SU-DHL-6 (cell line): ENCODE results near the gene MARVELD2.

ENCODE experiments used
- H2AFZ ChIP-seq: fragments of 200-600 bp; sonication (generic); 2 replicates; pipeline ENCODE4 v1.6.1; 2014; ENCODE audit warnings: low read depth, mild to moderate bottlenecking, moderate library complexity, mixed read lengths, antibody characterized with exemption, low read length; ENCODE audit not compliant: severe bottlenecking
- H3F3A ChIP-seq: fragments of 200-600 bp; shearing (Covaris generic); 2 replicates; pipeline ENCODE4 v1.6.0; 2016; ENCODE audit warnings: antibody characterized with exemption, mild to moderate bottlenecking; ENCODE audit not compliant: insufficient read depth
- H3K27ac ChIP-seq: fragments of 200-600 bp; sonication (generic); 2 replicates; pipeline ENCODE4 v1.5.1; 2016; ENCODE audit warnings: low read depth, mild to moderate bottlenecking, low read length, moderate library complexity, mixed read lengths
- H3K27me3 ChIP-seq: fragments of 200-600 bp; sonication (generic), shearing (Covaris generic); 2 replicates; pipeline ENCODE4 v1.6.0; 2014; ENCODE audit warnings: mild to moderate bottlenecking, low read length
- H3K36me3 ChIP-seq: fragments of 200-600 bp; sonication (generic); 2 replicates; pipeline ENCODE4 v1.6.1; 2014; ENCODE audit warnings: mild to moderate bottlenecking, low read length, mixed read lengths
- H3K4me2 ChIP-seq: fragments of 300-600, 200-600 bp; shearing (Covaris generic), sonication (generic); 2 replicates; pipeline ENCODE4 v1.6.0; 2014; ENCODE audit warnings: low read length, low read depth, mild to moderate bottlenecking; ENCODE audit not compliant: poor library complexity, severe bottlenecking
- H3K4me3 ChIP-seq: fragments of 200-600 bp; sonication (generic); 2 replicates; pipeline ENCODE4 v1.5.1; 2014; ENCODE audit warnings: antibody characterized with exemption, low read length, mild to moderate bottlenecking, mixed read lengths; ENCODE audit not compliant: insufficient read depth, poor library complexity, severe bottlenecking
- H3K79me2 ChIP-seq: fragments of 200-600 bp; sonication (generic); 2 replicates; pipeline ENCODE4 v1.6.1; 2014; ENCODE audit warnings: mild to moderate bottlenecking, low read length, moderate library complexity; ENCODE audit not compliant: insufficient read depth
- H3K9ac ChIP-seq: fragments of 200-600 bp; sonication (generic); 2 replicates; pipeline ENCODE4 v1.7.0; 2014; ENCODE audit warnings: mild to moderate bottlenecking, low read length
- H3K9me2 ChIP-seq: fragments of 200-600 bp; sonication (generic); replicated peaks from 2 replicates; pipeline ENCODE4 v1.6.1; 2014; ENCODE audit warnings: low read length; ENCODE audit not compliant: insufficient read depth
- H3K9me3 ChIP-seq: fragments of 200-600 bp; sonication (generic); 2 replicates; pipeline ENCODE4 v1.6.1; 2014; ENCODE audit warnings: low read length, mixed read lengths; ENCODE audit not compliant: insufficient read depth
- H4K20me1 ChIP-seq: fragments of 200-600 bp; sonication (generic); 2 replicates; pipeline ENCODE4 v1.6.1; 2014; ENCODE audit warnings: low read depth, mild to moderate bottlenecking, antibody characterized with exemption, low read length, moderate library complexity, mixed read lengths
- EZH2phosphoT487 ChIP-seq: fragments of 200-600 bp; sonication (generic), shearing (Covaris generic); conservative IDR thresholded peaks from 2 replicates; pipeline ENCODE4 v1.6.1; 2018; ENCODE audit warnings: mild to moderate bottlenecking, antibody characterized with exemption, low read length, moderate library complexity, mixed read lengths
- TF ChIP-seq, protein P1 (sequence below): fragments of 200-600 bp; sonication (generic); IDR thresholded peaks from one replicate; pipeline ENCODE4 v1.5.1; 2017; ENCODE audit warnings: antibody characterized with exemption, mild to moderate bottlenecking, low read length, moderate library complexity; ENCODE audit not compliant: insufficient read depth, poor library complexity, severe bottlenecking

MARVELD2 gene

DNA sequence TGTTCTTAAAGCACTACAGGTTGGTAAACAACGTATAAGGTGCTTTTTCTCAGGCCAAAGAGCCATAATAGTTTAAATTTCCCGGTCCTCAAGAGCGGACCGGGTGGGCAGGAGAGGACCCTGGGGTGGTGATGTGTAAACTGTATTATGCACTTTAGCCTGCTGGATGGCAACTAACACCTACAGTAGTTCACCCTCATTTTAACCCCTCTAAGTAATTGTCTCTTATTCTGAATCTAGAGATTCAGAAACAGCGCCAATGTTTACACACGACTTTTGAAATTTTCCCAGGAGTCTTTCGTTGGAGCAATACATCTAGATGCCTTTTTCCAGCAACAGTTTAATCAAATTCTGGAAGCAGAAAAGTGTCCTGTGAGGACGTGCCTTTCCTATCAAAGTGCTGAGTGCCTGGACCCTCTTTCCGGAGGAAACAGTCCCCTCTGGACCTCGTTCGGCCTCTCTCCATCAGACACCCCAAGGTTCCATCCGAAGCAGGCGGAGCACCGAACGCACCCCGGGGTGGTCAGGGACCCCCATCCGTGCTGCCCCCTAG is 77.0 kb downstream of the MARVELD2 start:
- TF ChIP-seq EZH2phosphoT487 = no peak
- TF ChIP-seq, protein P1, sequence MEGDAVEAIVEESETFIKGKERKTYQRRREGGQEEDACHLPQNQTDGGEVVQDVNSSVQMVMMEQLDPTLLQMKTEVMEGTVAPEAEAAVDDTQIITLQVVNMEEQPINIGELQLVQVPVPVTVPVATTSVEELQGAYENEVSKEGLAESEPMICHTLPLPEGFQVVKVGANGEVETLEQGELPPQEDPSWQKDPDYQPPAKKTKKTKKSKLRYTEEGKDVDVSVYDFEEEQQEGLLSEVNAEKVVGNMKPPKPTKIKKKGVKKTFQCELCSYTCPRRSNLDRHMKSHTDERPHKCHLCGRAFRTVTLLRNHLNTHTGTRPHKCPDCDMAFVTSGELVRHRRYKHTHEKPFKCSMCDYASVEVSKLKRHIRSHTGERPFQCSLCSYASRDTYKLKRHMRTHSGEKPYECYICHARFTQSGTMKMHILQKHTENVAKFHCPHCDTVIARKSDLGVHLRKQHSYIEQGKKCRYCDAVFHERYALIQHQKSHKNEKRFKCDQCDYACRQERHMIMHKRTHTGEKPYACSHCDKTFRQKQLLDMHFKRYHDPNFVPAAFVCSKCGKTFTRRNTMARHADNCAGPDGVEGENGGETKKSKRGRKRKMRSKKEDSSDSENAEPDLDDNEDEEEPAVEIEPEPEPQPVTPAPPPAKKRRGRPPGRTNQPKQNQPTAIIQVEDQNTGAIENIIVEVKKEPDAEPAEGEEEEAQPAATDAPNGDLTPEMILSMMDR = no peak
- no peak overlapping the region for H3K9ac ChIP-seq
- no peaks in the 10 kb centered on the region for H3K36me3 ChIP-seq
- H4K20me1 ChIP-seq = no peaks in the 10 kb centered on the region
- H3K79me2 ChIP-seq = no peaks in the 10 kb centered on the region
- H3K9me2 ChIP-seq = no peaks in the 10 kb centered on the region
- H2AFZ ChIP-seq = no peak overlapping the region
- no peaks in the 10 kb centered on the region for H3K9me3 ChIP-seq
- no peak overlapping the region for H3K4me3 ChIP-seq
- H3F3A ChIP-seq = no peaks in the 10 kb centered on the region
- H3K27me3 ChIP-seq = no peaks in the 10 kb centered on the region
- H3K4me2 ChIP-seq = no peak overlapping the region
- H3K27ac ChIP-seq = no peak overlapping the region

DNA sequence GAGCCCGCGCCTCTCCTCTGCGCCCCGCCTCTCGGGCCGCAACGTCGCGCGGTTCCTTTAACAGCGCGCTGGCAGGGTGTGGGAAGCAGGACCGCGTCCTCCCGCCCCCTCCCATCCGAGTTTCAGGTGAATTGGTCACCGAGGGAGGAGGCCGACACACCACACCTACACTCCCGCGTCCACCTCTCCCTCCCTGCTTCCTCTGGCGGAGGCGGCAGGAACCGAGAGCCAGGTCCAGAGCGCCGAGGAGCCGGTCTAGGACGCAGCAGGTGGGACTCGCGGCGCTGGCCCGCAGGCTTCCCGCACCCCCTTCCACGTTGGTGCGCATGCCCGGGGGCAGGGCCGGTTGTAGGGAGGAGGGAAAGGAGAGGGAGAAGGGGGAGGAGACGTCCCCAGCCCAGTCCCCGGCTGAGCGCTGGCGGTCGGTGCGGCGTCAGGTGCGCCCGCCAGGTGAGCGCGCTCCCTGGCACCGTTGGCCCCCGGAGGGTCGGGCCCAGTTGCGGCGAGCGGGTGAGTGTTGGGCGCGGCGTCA is 77.5 kb downstream of the MARVELD2 start, which contains the start of gene OCLN:
TSS of gene OCLN (plus strand) at position 400 of the 532 bp plus-strand sequence. CDS start 11,455 bp downstream, outside the sequence.
- Histone ChIP-seq H3K27ac (no peak within 1 kb of the TSS), H2AFZ (no peak within 1 kb of the TSS), H3K79me2 (no peaks in the 10 kb centered on the region), H3K36me3 (no peaks in the 10 kb centered on the region), H3K9me2 (no peaks in the 10 kb centered on the region), H3K9me3 (no peaks in the 10 kb centered on the region), H3K27me3 (no peaks in the 10 kb centered on the region), H4K20me1 (no peaks in the 10 kb centered on the region), H3F3A (no peaks in the 10 kb centered on the region), H3K4me2 (no peak within 1 kb of the TSS), H3K9ac (no peak within 1 kb of the TSS), H3K4me3 (no peak within 1 kb of the TSS)
- TF ChIP-seq, protein P1 = no peak
- TF ChIP-seq EZH2phosphoT487 = no peak

- H3K27ac ChIP-seq = no peak overlapping the region
- no peaks in the 10 kb centered on the region for H3K36me3 ChIP-seq
- TF ChIP-seq, protein P1 = no peak
- no peak for TF ChIP-seq EZH2phosphoT487
- H3K79me2 ChIP-seq = no peaks in the 10 kb centered on the region
- no peaks in the 10 kb centered on the region for H3F3A ChIP-seq
- H3K9ac ChIP-seq = no peak overlapping the region
- H3K9me2 ChIP-seq = no peaks in the 10 kb centered on the region
- no peaks in the 10 kb centered on the region for H3K27me3 ChIP-seq
- H3K9me3 ChIP-seq = no peaks in the 10 kb centered on the region
- H3K4me3 ChIP-seq = no peak overlapping the region
- H2AFZ ChIP-seq = no peak overlapping the region
- H3K4me2 ChIP-seq = no peak overlapping the region
- H4K20me1 ChIP-seq = no peaks in the 10 kb centered on the region
Measured at GRCh38 chr5:69492923-69493395, 78.0 kb downstream of the MARVELD2 start.
